ENCODE measurements around the gene ZNF532. TPM values are rescaled to one million over a fixed set of nuclear protein-coding genes. Genes with fewer than 3 reads are reported as not detected.

ZNF532 gene
- polyA plus RNA-seq, 3 donors = 0.76 to 18.5 (median 1.7) TPM

DNA sequence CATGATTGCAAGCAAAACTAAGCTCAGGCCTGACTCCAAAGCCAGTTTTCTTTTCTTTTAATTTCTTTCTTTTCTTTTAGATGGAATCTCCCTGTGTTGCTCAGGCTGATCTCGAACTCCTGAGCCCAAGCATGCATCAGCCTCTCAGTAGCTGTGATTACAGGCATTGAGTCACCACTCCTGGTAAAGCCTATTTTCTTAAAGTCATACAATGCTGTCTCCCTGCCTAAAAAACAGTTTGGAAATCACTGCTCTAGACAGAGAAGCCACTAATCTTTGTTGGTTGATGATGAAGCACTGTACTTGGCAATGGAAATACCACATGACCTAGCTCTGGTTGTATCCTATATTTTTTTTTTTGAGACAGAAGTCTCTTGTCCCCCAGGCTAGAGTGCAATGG is 33.1 kb upstream of the ZNF532 start:
- no peak for DNase-seq
- H3K36me3 Mint-ChIP-seq = no peaks in the 10 kb centered on the region
- peaks cover 0 to 5% (median 4%) of the 10 kb centered on the region in 3 donors for H3K27me3 Mint-ChIP-seq (ENCODE audit: low read depth in 3 of 3)
- TF ChIP-seq, protein P1, sequence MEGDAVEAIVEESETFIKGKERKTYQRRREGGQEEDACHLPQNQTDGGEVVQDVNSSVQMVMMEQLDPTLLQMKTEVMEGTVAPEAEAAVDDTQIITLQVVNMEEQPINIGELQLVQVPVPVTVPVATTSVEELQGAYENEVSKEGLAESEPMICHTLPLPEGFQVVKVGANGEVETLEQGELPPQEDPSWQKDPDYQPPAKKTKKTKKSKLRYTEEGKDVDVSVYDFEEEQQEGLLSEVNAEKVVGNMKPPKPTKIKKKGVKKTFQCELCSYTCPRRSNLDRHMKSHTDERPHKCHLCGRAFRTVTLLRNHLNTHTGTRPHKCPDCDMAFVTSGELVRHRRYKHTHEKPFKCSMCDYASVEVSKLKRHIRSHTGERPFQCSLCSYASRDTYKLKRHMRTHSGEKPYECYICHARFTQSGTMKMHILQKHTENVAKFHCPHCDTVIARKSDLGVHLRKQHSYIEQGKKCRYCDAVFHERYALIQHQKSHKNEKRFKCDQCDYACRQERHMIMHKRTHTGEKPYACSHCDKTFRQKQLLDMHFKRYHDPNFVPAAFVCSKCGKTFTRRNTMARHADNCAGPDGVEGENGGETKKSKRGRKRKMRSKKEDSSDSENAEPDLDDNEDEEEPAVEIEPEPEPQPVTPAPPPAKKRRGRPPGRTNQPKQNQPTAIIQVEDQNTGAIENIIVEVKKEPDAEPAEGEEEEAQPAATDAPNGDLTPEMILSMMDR (IDR thresholded peaks at IDR 0.05) = no peak
- no peak overlapping the region for H3K4me3 ChIP-seq (replicated peaks in 1 of 3; ENCODE audit: low read depth in 2 of 3, low read length in 3 of 3)
- no peak overlapping the region for H3K4me2 ChIP-seq (replicated peaks; ENCODE audit: extremely low read depth, low read length, poor library complexity, severe bottlenecking)
- H3K9me3 ChIP-seq (replicated peaks in 1 of 2; ENCODE audit: control insufficient read depth in 1 of 2, insufficient read depth in 1 of 2, low read length in 2 of 2) = peaks cover 0 to 4% of the 10 kb centered on the region in 2 donors
- H3K9ac ChIP-seq (ENCODE audit: insufficient read depth, low read length, poor library complexity, severe bottlenecking) = no peak overlapping the region
- no peaks in the 10 kb centered on the region for H3K4me1 ChIP-seq (ENCODE audit: control insufficient read depth in 1 of 2, insufficient read depth in 2 of 2, low read length in 2 of 2)
- H3K36me3 ChIP-seq (replicated peaks in 1 of 2; ENCODE audit: control insufficient read depth in 1 of 2, insufficient read depth in 2 of 2, low read length in 2 of 2) = no peaks in the 10 kb centered on the region
- no peaks in the 10 kb centered on the region for H4K20me1 ChIP-seq (ENCODE audit: insufficient read depth, low read length)
- intact Hi-C loops (cut with micrococcal nuclease) = no loop called here
- no peak overlapping the region for H3K27ac Mint-ChIP-seq
- H2AFZ ChIP-seq (ENCODE audit: insufficient read depth, low read depth, low read length, poor library complexity, severe bottlenecking) = no peak overlapping the region
- H3K79me2 ChIP-seq (ENCODE audit: insufficient read depth, low read length) = no peaks in the 10 kb centered on the region
- no peak overlapping the region for H3K27ac ChIP-seq (ENCODE audit: low read depth in 1 of 2, low read length in 2 of 2)
- H3K4me1 Mint-ChIP-seq = no peaks in the 10 kb centered on the region
- 100% methylated on average over 1 of the region's 1 CpG for WGBS (ENCODE audit: insufficient coverage)
- no peaks in the 10 kb centered on the region for H3K27me3 ChIP-seq (ENCODE audit: control insufficient read depth in 2 of 2, insufficient read depth in 2 of 2, low read length in 2 of 2)
- peaks cover 0 to 9% (median 6%) of the 10 kb centered on the region in 7 donors for H3K9me3 Mint-ChIP-seq
- no peak overlapping the region for H3K4me3 Mint-ChIP-seq

DNA sequence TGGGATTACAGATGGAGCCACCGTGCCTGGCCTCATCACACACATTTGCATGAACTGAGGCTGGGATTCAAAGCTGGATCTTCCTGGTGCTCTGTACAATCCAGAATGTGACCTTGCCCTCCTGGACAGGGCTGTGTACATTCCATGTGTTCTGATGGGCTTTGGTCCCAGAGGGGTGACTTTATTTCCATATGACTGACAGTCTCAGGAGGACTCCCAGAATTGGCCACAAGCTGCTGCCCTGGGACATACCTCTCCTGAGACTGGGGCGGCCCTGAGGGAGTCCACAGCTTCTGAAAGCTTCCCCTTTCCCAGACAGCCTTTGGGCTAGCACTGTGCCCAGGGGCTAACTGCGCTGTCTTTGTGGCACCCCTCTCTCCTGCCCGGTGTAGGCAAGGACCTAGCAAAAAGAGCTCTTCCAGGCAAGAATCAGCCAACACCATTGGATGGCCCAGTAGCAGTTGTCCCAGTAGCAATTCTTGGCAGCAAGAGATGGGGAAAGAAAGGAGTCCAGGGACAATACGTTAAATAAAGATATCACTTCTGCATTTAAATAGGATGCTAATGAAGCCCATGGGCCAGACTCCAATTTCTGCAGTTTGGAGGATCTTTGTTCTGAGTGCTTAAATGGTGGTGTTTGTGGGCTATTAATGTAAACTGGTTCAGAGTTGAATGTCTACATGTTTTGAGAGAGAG is 26.4 kb upstream of the ZNF532 start:
- Histone ChIP-seq H3K4me2 (replicated peaks; ENCODE audit: extremely low read depth, low read length, poor library complexity, severe bottlenecking) (no peak overlapping the region), H3K4me1 (ENCODE audit: control insufficient read depth in 1 of 2, insufficient read depth in 2 of 2, low read length in 2 of 2) (no peaks in the 10 kb centered on the region), H3K79me2 (ENCODE audit: insufficient read depth, low read length) (no peaks in the 10 kb centered on the region), H3K4me3 (replicated peaks in 1 of 3; ENCODE audit: low read depth in 2 of 3, low read length in 3 of 3) (no peak overlapping the region), H4K20me1 (ENCODE audit: insufficient read depth, low read length) (no peaks in the 10 kb centered on the region), H3K27ac (ENCODE audit: low read depth in 1 of 2, low read length in 2 of 2) (no peak overlapping the region), H3K36me3 (replicated peaks in 1 of 2; ENCODE audit: control insufficient read depth in 1 of 2, insufficient read depth in 2 of 2, low read length in 2 of 2) (no peaks in the 10 kb centered on the region), H2AFZ (ENCODE audit: insufficient read depth, low read depth, low read length, poor library complexity, severe bottlenecking) (no peak overlapping the region), H3K27me3 (ENCODE audit: control insufficient read depth in 2 of 2, insufficient read depth in 2 of 2, low read length in 2 of 2) (no peaks in the 10 kb centered on the region), H3K9me3 (replicated peaks in 1 of 2; ENCODE audit: control insufficient read depth in 1 of 2, insufficient read depth in 1 of 2, low read length in 2 of 2) (no peaks in the 10 kb centered on the region), H3K9ac (ENCODE audit: insufficient read depth, low read length, poor library complexity, severe bottlenecking) (no peak overlapping the region)
- no peaks in the 10 kb centered on the region for H3K4me1 Mint-ChIP-seq
- peaks cover 0 to 4% (median 0%) of the 10 kb centered on the region in 7 donors for H3K9me3 Mint-ChIP-seq
- H3K4me3 Mint-ChIP-seq = no peak overlapping the region
- peaks cover 5 to 12% (median 6%) of the 10 kb centered on the region in 3 donors for H3K27me3 Mint-ChIP-seq (ENCODE audit: low read depth in 3 of 3)
- no peak for DNase-seq
- H3K36me3 Mint-ChIP-seq = no peaks in the 10 kb centered on the region
- TF ChIP-seq, protein P1 (IDR thresholded peaks at IDR 0.05) = no peak
- 100% methylated on average over 3 of the region's 5 CpGs for WGBS (ENCODE audit: insufficient coverage)
- intact Hi-C loops (cut with micrococcal nuclease) = no loop called here
- H3K27ac Mint-ChIP-seq = no peak overlapping the region

All from CD14-positive monocyte (primary cell).